WTC11 (cell line): ENCODE data around the gene PIGQ. TPM values are rescaled to one million over a fixed set of nuclear protein-coding genes. Genes with fewer than 3 reads are reported as not detected.

ENCODE experiments used
- ATAC-seq: fragments of 200-7000 bp; cut with Tn5 transposase; 2 replicates; pipeline ENCODE4 v1.10.0; 2021; ENCODE audit warnings: mild to moderate bottlenecking, moderate library complexity
- CTCF ChIA-PET: fragments of 300-600 bp; sonication (Branson Sonifier 250); formaldehyde crosslinking; loops from one replicate; lab custom pipeline; 2021; ENCODE audit warnings: antibody characterized with exemption; lab: Charles Lee
- POLR2A ChIA-PET: fragments of 350-600 bp; sonication (Branson Sonifier 250); formaldehyde crosslinking; loops from one replicate; lab custom pipeline; 2021; ENCODE audit warnings: antibody characterized with exemption; lab: Charles Lee
- DNase-seq: peaks from one replicate; pipeline ENCODE4 v3.0.0; 2021; ENCODE audit warnings: low spot score
- H3K27ac Mint-ChIP-seq: 2 replicates; pipeline ENCODE4 v1.8.0; 2021; ENCODE audit warnings: mixed read lengths
- H3K27me3 Mint-ChIP-seq: 2 replicates; pipeline ENCODE4 v1.8.0; 2021; ENCODE audit warnings: low read depth, mild to moderate bottlenecking, moderate library complexity, mixed read lengths
- H3K36me3 Mint-ChIP-seq: 2 replicates; pipeline ENCODE4 v1.8.0; 2021; ENCODE audit warnings: mixed read lengths
- H3K4me1 Mint-ChIP-seq: 2 replicates; pipeline ENCODE4 v1.8.0; 2022; ENCODE audit warnings: mixed read lengths
- H3K4me3 Mint-ChIP-seq: 2 replicates; pipeline ENCODE4 v1.8.0; 2021; ENCODE audit warnings: mild to moderate bottlenecking, moderate library complexity, mixed read lengths
- H3K9me3 Mint-ChIP-seq: 2 replicates; pipeline ENCODE4 v1.8.0; 2021; ENCODE audit warnings: mixed read lengths
- ATF3 ChIP-seq: sonication (generic); formaldehyde crosslinking; conservative IDR thresholded peaks from 2 replicates; pipeline ENCODE4 v1.8.1; 2022; ENCODE audit warnings: mild to moderate bottlenecking, missing genetic modification reagents
- CTCF ChIP-seq: fragments of 200-600 bp; IDR thresholded peaks from 2 replicates; pipeline ENCODE4 v1.8.0; 2022; ENCODE audit warnings: antibody characterized with exemption
- E2F5 ChIP-seq: sonication (generic); formaldehyde crosslinking; IDR thresholded peaks from 2 replicates; pipeline ENCODE4 v1.8.1; 2022; ENCODE audit warnings: mild to moderate bottlenecking, moderate library complexity, missing genetic modification reagents
- EMX1 ChIP-seq: fragments of 250-450 bp; sonication (Bioruptor Pico); IDR thresholded peaks from 2 replicates; pipeline ENCODE4 v1.8.0; 2021; ENCODE audit warnings: mild to moderate bottlenecking
- ETV6 ChIP-seq: sonication (generic); formaldehyde crosslinking; IDR thresholded peaks from 2 replicates; pipeline ENCODE4 v1.8.1; 2022; ENCODE audit warnings: mild to moderate bottlenecking, missing genetic modification reagents
- FOXJ3 ChIP-seq: sonication (generic); formaldehyde crosslinking; IDR thresholded peaks from 2 replicates; pipeline ENCODE4 v1.9.0; 2021; ENCODE audit warnings: missing genetic modification reagents, mild to moderate bottlenecking, borderline replicate concordance
- FOXP1 ChIP-seq: sonication (generic); formaldehyde crosslinking; IDR thresholded peaks from 2 replicates; pipeline ENCODE4 v1.8.0; 2022; ENCODE audit warnings: missing genetic modification reagents, mild to moderate bottlenecking, moderate library complexity, borderline replicate concordance
- GABPB1 ChIP-seq: sonication (generic); formaldehyde crosslinking; IDR thresholded peaks from 2 replicates; pipeline ENCODE4 v1.8.1; 2023; ENCODE audit warnings: mild to moderate bottlenecking, missing genetic modification reagents
- GTF2I ChIP-seq: fragments of 250-450 bp; sonication (Bioruptor Pico); conservative IDR thresholded peaks from 2 replicates; pipeline ENCODE4 v1.4.0; 2021; ENCODE audit warnings: mild to moderate bottlenecking
- HMGXB4 ChIP-seq: sonication (generic); formaldehyde crosslinking; IDR thresholded peaks from 2 replicates; pipeline ENCODE4 v1.8.1; 2023; ENCODE audit warnings: mild to moderate bottlenecking, moderate library complexity, missing genetic modification reagents
- IRF2 ChIP-seq: sonication (generic); formaldehyde crosslinking; IDR thresholded peaks from 2 replicates; pipeline ENCODE4 v1.8.0; 2022; ENCODE audit warnings: low read depth, missing genetic modification reagents, borderline replicate concordance
- JAZF1 ChIP-seq: fragments of 250-450 bp; sonication (Bioruptor Pico); IDR thresholded peaks from 2 replicates; pipeline ENCODE4 v1.9.0; 2021; ENCODE audit warnings: moderate library complexity, mild to moderate bottlenecking, inconsistent platforms
- MYBL2 ChIP-seq: sonication (generic); formaldehyde crosslinking; IDR thresholded peaks from 2 replicates; pipeline ENCODE4 v1.8.1; 2023; ENCODE audit warnings: mild to moderate bottlenecking, moderate library complexity, missing genetic modification reagents
- NFE2L1 ChIP-seq: sonication (generic); formaldehyde crosslinking; IDR thresholded peaks from 2 replicates; pipeline ENCODE4 v1.8.1; 2023; ENCODE audit warnings: missing genetic modification reagents
- NR3C1 ChIP-seq: sonication (generic); formaldehyde crosslinking; conservative IDR thresholded peaks from 2 replicates; pipeline ENCODE4 v1.8.1; 2023; ENCODE audit warnings: low read depth, mild to moderate bottlenecking, missing genetic modification reagents
- OVOL2 ChIP-seq: fragments of 250-450 bp; sonication (Bioruptor Pico); IDR thresholded peaks from 2 replicates; pipeline ENCODE4 v1.9.0; 2021; ENCODE audit warnings: mild to moderate bottlenecking, borderline replicate concordance
- PREB ChIP-seq: sonication (generic); formaldehyde crosslinking; IDR thresholded peaks from 2 replicates; pipeline ENCODE4 v1.8.1; 2022; ENCODE audit warnings: mild to moderate bottlenecking, missing genetic modification reagents, moderate library complexity, borderline replicate concordance
- SMAD3 ChIP-seq: sonication (generic); formaldehyde crosslinking; IDR thresholded peaks from 2 replicates; pipeline ENCODE4 v1.8.0; 2022; ENCODE audit warnings: missing genetic modification reagents, mild to moderate bottlenecking, borderline replicate concordance
- ZNF138 ChIP-seq: sonication (generic); formaldehyde crosslinking; conservative IDR thresholded peaks from 2 replicates; pipeline ENCODE4 v1.8.1; 2022; ENCODE audit warnings: mild to moderate bottlenecking, moderate library complexity, missing genetic modification reagents
- ZNF263 ChIP-seq: sonication (generic); formaldehyde crosslinking; IDR thresholded peaks from 2 replicates; pipeline ENCODE4 v1.8.1; 2022; ENCODE audit warnings: low read depth, mild to moderate bottlenecking, moderate library complexity, missing genetic modification reagents
- total RNA-seq: library from RNA; stranded (reverse); gene quantifications from 3 replicates; pipeline ENCODE4 v1.2.3, GENCODE V29; 2021

PIGQ gene
- total RNA-seq, 1 experiment from 2014 or later, result 63.7 TPM

- TF ChIP-seq HMGXB4 (CRISPR knock-in tag), result no peak
Observed at GRCh38 chr16:616733-617586, 47.2 kb downstream of the PIGQ start (continued).

GRCh38 chr16:617855-618254, 48.1 kb downstream of the PIGQ start:
- Mint-ChIP-seq H3K9me3 (no peaks in the 10 kb centered on the region), H3K27ac (no peak overlapping the region), H3K27me3 (no peaks in the 10 kb centered on the region), H3K36me3 (peaks cover 13% of the 10 kb centered on the region), H3K4me1 (peaks cover 14% of the 10 kb centered on the region), H3K4me3 (no peak overlapping the region)
- POLR2A ChIA-PET, result no interaction called here
- DNase-seq, result no peak
- CTCF ChIA-PET, result no interaction called here
- ATAC-seq, result no peak
- TF ChIP-seq NR3C1 (CRISPR knock-in tag) (no peak), GABPB1 (CRISPR knock-in tag) (no peak), NFE2L1 (CRISPR knock-in tag) (no peak), ZNF263 (no peak), EMX1 (CRISPR knock-in tag) (no peak), JAZF1 (no peak), PREB (CRISPR knock-in tag) (no peak), SMAD3 (CRISPR knock-in tag) (no peak), ETV6 (CRISPR knock-in tag) (no peak), ZNF138 (CRISPR knock-in tag) (no peak), MYBL2 (CRISPR knock-in tag) (no peak)

- TF ChIP-seq CTCF, result no peak
- Mint-ChIP-seq H3K4me3 (no peak overlapping the region), H3K9me3 (no peaks in the 10 kb centered on the region), H3K4me1 (peaks cover 24% of the 10 kb centered on the region), H3K36me3 (peaks cover 6% of the 10 kb centered on the region), H3K27me3 (no peaks in the 10 kb centered on the region), H3K27ac (no peak overlapping the region)
- ChIA-PET CTCF (interaction anchor here (0.7 to 3.5 kb wide), 4 partner anchors 8 to 132 kb away, joined by 3 to 18 read pairs (median 4); no protein-coding TSS in a partner anchor), POLR2A (no interaction called here)
- ATAC-seq (no peak), DNase-seq (no peak)
Observed at GRCh38 chr16:619476-620100, 49.8 kb downstream of the PIGQ start.

GRCh38 chr16:620700-621525, 51.1 kb downstream of the PIGQ start:
- ATAC-seq (no peak), DNase-seq (no peak)
- CTCF ChIA-PET, result interaction anchor here (0.7 to 3.5 kb wide), 10 partner anchors 10 to 74 kb away, joined by 3 to 21 read pairs (median 8); partner anchors contain the start of genes RHOT2 and WDR90
- H3K4me3 Mint-ChIP-seq, result no peak overlapping the region
- no peak overlapping the region; the same call in 1 of the 2 replicates for H3K27ac Mint-ChIP-seq
- H3K36me3 Mint-ChIP-seq, result no peaks in the 10 kb centered on the region
- POLR2A ChIA-PET, result no interaction called here
- H3K9me3 Mint-ChIP-seq, result no peaks in the 10 kb centered on the region
- H3K27me3 Mint-ChIP-seq, result no peaks in the 10 kb centered on the region
- peaks cover 24% of the 10 kb centered on the region for H3K4me1 Mint-ChIP-seq
- no peak for TF ChIP-seq FOXP1 (CRISPR knock-in tag)
- no peak for TF ChIP-seq E2F5 (CRISPR knock-in tag)
- TF ChIP-seq PREB (CRISPR knock-in tag), result no peak
- no peak for TF ChIP-seq GTF2I
- no peak for TF ChIP-seq FOXJ3
- no peak for TF ChIP-seq ATF3 (CRISPR knock-in tag)
- no peak for TF ChIP-seq IRF2
- no peak for TF ChIP-seq OVOL2
